SK-N-SH treated with all-trans-retinoic acid at 6 μM for 48 hours (cell line): ENCODE results near the gene PLAGL2.

Experiments
- ATAC-seq: fragments of 200-7000 bp; cut with Tn5 transposase; 3 replicates; pipeline ENCODE4 v1.9.1; 2020; ENCODE audit warnings: mild to moderate bottlenecking, moderate library complexity
- ARNTL ChIP-seq: fragments of 450-650 bp; formaldehyde crosslinking; IDR thresholded peaks from 2 replicates; pipeline ENCODE4 v1.5.0; 2020; ENCODE audit warnings: low read depth, mild to moderate bottlenecking, moderate library complexity, borderline replicate concordance
- BACH2 ChIP-seq: fragments of 250-450 bp; sonication (Bioruptor Pico); IDR thresholded peaks from 2 replicates; pipeline ENCODE4 v1.9.0; 2021; ENCODE audit warnings: mild to moderate bottlenecking, borderline replicate concordance
- CSDC2 ChIP-seq: fragments of 250-450 bp; sonication (Bioruptor Pico); IDR thresholded peaks from 2 replicates; pipeline ENCODE4 v1.5.0; 2020; ENCODE audit warnings: mild to moderate bottlenecking, moderate library complexity
- GLIS3 ChIP-seq: fragments of 250-450 bp; sonication (Bioruptor Pico); IDR thresholded peaks from 2 replicates; pipeline ENCODE4 v1.5.0; 2020; ENCODE audit warnings: mild to moderate bottlenecking, moderate library complexity
- ISL1 ChIP-seq: fragments of 250-450 bp; sonication (Bioruptor Pico); IDR thresholded peaks from 2 replicates; pipeline ENCODE4 v2.1.2; 2022; ENCODE audit warnings: mild to moderate bottlenecking, moderate library complexity
- OSR1 ChIP-seq: fragments of 250-450 bp; sonication (Bioruptor Pico); IDR thresholded peaks from 2 replicates; pipeline ENCODE4 v1.8.0; 2022; ENCODE audit warnings: moderate library complexity, mild to moderate bottlenecking, inconsistent platforms
- SNAI2 ChIP-seq: fragments of 250-450 bp; sonication (Bioruptor Pico); IDR thresholded peaks from 2 replicates; pipeline ENCODE4 v1.5.0; 2020; ENCODE audit warnings: mild to moderate bottlenecking, moderate library complexity
- TCF4 ChIP-seq: fragments of 250-450 bp; sonication (Bioruptor Pico); IDR thresholded peaks from 2 replicates; pipeline ENCODE4 v1.8.0; 2021; ENCODE audit warnings: mild to moderate bottlenecking, moderate library complexity, borderline replicate concordance
- ZC3H10 ChIP-seq: fragments of 250-450 bp; sonication (Bioruptor Pico); IDR thresholded peaks from 2 replicates; pipeline ENCODE4 v1.5.1; 2021; ENCODE audit warnings: mild to moderate bottlenecking, moderate library complexity
- ZFP30 ChIP-seq: fragments of 450-650 bp; formaldehyde crosslinking; IDR thresholded peaks from 2 replicates; pipeline ENCODE4 v1.5.0; 2022; ENCODE audit warnings: mild to moderate bottlenecking, moderate library complexity
- ZNF565 ChIP-seq: fragments of 450-650 bp; formaldehyde crosslinking; conservative IDR thresholded peaks from 2 replicates; pipeline ENCODE4 v1.5.0; 2020; ENCODE audit warnings: low read depth, mild to moderate bottlenecking, moderate library complexity
- ZNF70 ChIP-seq: fragments of 450-650 bp; formaldehyde crosslinking; IDR thresholded peaks from 2 replicates; pipeline ENCODE4 v1.5.0; 2020; ENCODE audit warnings: mild to moderate bottlenecking, moderate library complexity
- TF ChIP-seq, protein P1 (sequence below): fragments of 250-450 bp; sonication (Bioruptor Pico); IDR thresholded peaks from 2 replicates; pipeline ENCODE4 v1.5.1; 2021; ENCODE audit warnings: mild to moderate bottlenecking, moderate library complexity
- TF ChIP-seq, protein P2 (sequence below): fragments of 250-450 bp; sonication (Bioruptor Pico); IDR thresholded peaks from 2 replicates; pipeline ENCODE4 v1.5.1; 2020; ENCODE audit warnings: low read depth, mild to moderate bottlenecking, moderate library complexity
- TF ChIP-seq, protein P3 (sequence below): fragments of 250-450 bp; sonication (Bioruptor Pico); IDR thresholded peaks from 2 replicates; pipeline ENCODE4 v1.5.0; 2020; ENCODE audit warnings: mild to moderate bottlenecking, moderate library complexity
- TF ChIP-seq, protein P4 (sequence below): fragments of 250-450 bp; sonication (Bioruptor Pico); IDR thresholded peaks from 2 replicates; pipeline ENCODE4 v1.8.0; 2021; ENCODE audit warnings: low read depth, mild to moderate bottlenecking, moderate library complexity, borderline replicate concordance
- TF ChIP-seq, protein P5 (sequence below): fragments of 250-450 bp; sonication (Bioruptor Pico); IDR thresholded peaks from 2 replicates; pipeline ENCODE4 v1.8.0; 2020; ENCODE audit warnings: mild to moderate bottlenecking, moderate library complexity, borderline replicate concordance

Gene PLAGL2

DNA sequence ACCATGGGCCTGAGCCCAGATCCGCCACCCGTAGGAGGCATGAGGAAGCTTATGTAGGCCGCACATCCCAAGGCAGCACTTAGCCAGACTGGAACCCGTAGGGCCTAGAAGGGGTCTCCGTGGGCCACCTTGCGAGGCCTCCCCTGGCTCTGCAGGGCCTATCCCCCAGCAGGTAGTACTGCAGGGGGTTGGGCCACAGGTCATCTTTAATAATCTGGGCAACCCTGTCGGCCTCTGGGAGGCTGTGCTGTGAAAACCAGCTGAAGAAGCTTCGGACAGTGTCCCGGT lies 18.5 kb downstream of the PLAGL2 start:
- no peak for TF ChIP-seq CSDC2 (CRISPR knock-in tag)
- TF ChIP-seq ZC3H10 (CRISPR knock-in tag), result no peak
- TF ChIP-seq, protein P1, sequence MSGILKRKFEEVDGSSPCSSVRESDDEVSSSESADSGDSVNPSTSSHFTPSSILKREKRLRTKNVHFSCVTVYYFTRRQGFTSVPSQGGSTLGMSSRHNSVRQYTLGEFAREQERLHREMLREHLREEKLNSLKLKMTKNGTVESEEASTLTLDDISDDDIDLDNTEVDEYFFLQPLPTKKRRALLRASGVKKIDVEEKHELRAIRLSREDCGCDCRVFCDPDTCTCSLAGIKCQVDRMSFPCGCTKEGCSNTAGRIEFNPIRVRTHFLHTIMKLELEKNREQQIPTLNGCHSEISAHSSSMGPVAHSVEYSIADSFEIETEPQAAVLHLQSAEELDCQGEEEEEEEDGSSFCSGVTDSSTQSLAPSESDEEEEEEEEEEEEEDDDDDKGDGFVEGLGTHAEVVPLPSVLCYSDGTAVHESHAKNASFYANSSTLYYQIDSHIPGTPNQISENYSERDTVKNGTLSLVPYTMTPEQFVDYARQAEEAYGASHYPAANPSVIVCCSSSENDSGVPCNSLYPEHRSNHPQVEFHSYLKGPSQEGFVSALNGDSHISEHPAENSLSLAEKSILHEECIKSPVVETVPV (CRISPR knock-in tag), result no peak
- no peak for TF ChIP-seq BACH2 (CRISPR knock-in tag)
- TF ChIP-seq, protein P2, sequence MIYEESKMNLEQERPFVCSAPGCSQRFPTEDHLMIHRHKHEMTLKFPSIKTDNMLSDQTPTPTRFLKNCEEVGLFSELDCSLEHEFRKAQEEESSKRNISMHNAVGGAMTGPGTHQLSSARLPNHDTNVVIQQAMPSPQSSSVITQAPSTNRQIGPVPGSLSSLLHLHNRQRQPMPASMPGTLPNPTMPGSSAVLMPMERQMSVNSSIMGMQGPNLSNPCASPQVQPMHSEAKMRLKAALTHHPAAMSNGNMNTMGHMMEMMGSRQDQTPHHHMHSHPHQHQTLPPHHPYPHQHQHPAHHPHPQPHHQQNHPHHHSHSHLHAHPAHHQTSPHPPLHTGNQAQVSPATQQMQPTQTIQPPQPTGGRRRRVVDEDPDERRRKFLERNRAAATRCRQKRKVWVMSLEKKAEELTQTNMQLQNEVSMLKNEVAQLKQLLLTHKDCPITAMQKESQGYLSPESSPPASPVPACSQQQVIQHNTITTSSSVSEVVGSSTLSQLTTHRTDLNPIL (CRISPR knock-in tag), result no peak
- TF ChIP-seq, protein P3, sequence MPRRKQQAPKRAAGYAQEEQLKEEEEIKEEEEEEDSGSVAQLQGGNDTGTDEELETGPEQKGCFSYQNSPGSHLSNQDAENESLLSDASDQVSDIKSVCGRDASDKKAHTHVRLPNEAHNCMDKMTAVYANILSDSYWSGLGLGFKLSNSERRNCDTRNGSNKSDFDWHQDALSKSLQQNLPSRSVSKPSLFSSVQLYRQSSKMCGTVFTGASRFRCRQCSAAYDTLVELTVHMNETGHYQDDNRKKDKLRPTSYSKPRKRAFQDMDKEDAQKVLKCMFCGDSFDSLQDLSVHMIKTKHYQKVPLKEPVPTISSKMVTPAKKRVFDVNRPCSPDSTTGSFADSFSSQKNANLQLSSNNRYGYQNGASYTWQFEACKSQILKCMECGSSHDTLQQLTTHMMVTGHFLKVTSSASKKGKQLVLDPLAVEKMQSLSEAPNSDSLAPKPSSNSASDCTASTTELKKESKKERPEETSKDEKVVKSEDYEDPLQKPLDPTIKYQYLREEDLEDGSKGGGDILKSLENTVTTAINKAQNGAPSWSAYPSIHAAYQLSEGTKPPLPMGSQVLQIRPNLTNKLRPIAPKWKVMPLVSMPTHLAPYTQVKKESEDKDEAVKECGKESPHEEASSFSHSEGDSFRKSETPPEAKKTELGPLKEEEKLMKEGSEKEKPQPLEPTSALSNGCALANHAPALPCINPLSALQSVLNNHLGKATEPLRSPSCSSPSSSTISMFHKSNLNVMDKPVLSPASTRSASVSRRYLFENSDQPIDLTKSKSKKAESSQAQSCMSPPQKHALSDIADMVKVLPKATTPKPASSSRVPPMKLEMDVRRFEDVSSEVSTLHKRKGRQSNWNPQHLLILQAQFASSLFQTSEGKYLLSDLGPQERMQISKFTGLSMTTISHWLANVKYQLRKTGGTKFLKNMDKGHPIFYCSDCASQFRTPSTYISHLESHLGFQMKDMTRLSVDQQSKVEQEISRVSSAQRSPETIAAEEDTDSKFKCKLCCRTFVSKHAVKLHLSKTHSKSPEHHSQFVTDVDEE (CRISPR knock-in tag), result no peak
- no peak for TF ChIP-seq ZNF70 (CRISPR knock-in tag)
- no peak for ATAC-seq

DNA sequence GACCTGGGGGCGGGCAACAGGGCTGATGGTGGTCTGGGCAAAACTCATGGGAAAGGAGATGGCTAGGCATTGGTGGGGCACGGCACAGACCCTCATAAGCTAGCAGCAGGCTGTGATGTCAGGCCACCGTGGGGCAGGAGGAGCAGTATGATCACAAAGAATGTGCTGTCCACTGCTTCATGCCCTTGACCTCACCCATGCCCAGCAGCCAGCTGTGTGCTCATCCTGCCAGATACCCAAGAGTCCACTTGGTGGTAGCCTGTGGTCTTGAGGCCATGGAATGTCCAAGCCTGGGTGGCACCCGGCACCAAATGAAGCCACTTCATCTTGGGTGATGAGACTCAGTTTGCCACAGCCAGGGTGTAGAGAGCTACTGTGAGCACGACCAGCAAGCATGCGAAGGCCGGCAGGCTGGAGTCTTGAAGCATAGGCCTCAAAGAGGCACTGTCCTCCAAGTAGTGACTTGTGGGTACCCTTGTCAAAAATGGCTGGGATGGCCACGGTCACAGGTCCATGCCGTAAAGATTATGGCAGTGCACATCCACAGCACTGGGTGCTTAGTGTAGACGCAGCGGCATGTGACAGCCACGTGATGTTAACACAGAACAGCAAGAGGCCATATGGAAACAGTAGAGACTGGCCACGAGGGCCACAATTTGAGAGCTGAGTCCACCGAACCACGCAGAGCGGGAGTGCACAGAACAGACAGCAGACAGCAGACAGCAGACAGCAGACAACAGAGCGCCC lies 19.0 kb downstream of the PLAGL2 start:
- ATAC-seq, result no peak
- TF ChIP-seq, protein P2 (CRISPR knock-in tag), result no peak
- no peak for TF ChIP-seq CSDC2 (CRISPR knock-in tag)
- TF ChIP-seq ZNF70 (CRISPR knock-in tag), result no peak
- no peak for TF ChIP-seq ZNF565 (CRISPR knock-in tag)
- no peak for TF ChIP-seq ISL1
- no peak for TF ChIP-seq OSR1 (CRISPR knock-in tag)
- no peak for TF ChIP-seq SNAI2
- TF ChIP-seq TCF4, result no peak
- no peak for TF ChIP-seq ZFP30 (CRISPR knock-in tag)
- TF ChIP-seq, all 23 proteins: peak for 0

DNA sequence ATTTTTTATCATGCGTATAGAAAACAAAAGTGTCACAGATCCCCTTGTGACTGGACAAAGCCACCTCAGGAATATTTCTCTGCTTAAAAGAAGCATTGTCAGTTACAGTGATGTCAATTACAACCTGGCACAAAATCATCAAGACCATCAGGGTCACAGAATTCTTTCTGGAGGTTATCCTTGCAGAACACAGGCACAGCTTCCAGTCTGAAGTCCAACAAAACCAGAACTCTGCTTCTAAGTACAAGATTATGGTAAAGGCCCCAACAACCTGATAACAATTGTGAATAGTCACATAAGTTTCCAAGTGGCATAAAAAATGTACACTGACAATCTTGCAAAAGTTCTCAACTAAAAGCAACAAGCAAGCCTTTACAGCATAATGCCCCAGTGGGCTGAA lies 21.0 kb downstream of the PLAGL2 start:
- no peak for TF ChIP-seq OSR1 (CRISPR knock-in tag)
- no peak for TF ChIP-seq ZFP30 (CRISPR knock-in tag)
- TF ChIP-seq SNAI2, result no peak
- no peak for TF ChIP-seq GLIS3 (CRISPR knock-in tag)
- TF ChIP-seq, protein P4, sequence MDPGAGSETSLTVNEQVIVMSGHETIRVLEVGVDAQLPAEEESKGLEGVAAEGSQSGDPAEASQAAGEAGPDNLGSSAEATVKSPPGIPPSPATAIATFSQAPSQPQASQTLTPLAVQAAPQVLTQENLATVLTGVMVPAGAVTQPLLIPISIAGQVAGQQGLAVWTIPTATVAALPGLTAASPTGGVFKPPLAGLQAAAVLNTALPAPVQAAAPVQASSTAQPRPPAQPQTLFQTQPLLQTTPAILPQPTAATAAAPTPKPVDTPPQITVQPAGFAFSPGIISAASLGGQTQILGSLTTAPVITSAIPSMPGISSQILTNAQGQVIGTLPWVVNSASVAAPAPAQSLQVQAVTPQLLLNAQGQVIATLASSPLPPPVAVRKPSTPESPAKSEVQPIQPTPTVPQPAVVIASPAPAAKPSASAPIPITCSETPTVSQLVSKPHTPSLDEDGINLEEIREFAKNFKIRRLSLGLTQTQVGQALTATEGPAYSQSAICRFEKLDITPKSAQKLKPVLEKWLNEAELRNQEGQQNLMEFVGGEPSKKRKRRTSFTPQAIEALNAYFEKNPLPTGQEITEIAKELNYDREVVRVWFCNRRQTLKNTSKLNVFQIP (CRISPR knock-in tag), result no peak
- TF ChIP-seq CSDC2 (CRISPR knock-in tag), result no peak
- TF ChIP-seq ARNTL (CRISPR knock-in tag), result no peak
- TF ChIP-seq, protein P3 (CRISPR knock-in tag), result no peak
- TF ChIP-seq BACH2 (CRISPR knock-in tag), result no peak
- TF ChIP-seq, protein P1 (CRISPR knock-in tag), result no peak
- TF ChIP-seq, protein P5, sequence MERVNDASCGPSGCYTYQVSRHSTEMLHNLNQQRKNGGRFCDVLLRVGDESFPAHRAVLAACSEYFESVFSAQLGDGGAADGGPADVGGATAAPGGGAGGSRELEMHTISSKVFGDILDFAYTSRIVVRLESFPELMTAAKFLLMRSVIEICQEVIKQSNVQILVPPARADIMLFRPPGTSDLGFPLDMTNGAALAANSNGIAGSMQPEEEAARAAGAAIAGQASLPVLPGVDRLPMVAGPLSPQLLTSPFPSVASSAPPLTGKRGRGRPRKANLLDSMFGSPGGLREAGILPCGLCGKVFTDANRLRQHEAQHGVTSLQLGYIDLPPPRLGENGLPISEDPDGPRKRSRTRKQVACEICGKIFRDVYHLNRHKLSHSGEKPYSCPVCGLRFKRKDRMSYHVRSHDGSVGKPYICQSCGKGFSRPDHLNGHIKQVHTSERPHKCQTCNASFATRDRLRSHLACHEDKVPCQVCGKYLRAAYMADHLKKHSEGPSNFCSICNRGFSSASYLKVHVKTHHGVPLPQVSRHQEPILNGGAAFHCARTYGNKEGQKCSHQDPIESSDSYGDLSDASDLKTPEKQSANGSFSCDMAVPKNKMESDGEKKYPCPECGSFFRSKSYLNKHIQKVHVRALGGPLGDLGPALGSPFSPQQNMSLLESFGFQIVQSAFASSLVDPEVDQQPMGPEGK (CRISPR knock-in tag), result no peak
- ATAC-seq, result no peak
